ENCODE measurements around the gene CDH12.

Gene CDH12

GRCh38 chr5:21806943-21807342, 1046.2 kb downstream of the CDH12 start:
- DNase-seq = no peak

GRCh38 chr5:21806271-21806670, 1046.9 kb downstream of the CDH12 start:
- no peak for DNase-seq

- peak; percentile 74 for DNase-seq
Observed at GRCh38 chr5:21802869-21803490, 1050.2 kb downstream of the CDH12 start.

DNA sequence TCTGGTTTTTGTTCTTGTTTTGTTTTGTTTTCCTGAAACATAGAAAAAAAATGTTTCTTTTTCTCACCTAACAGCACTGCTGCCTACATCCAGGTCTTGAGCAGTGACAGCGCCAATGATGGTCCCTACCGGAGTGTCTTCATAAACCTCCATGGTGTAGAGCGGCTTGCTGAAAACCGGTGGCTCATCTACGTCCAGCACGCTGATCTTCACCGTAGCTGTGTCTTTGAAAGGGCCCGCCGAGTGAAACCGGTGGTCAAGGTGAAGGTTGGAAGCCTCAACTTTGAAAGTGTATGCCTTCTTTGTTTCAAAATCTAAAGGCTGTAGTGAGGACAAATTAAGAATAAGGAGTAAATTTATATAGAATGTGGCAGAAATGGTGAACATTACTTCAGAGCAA, 1051.0 kb downstream of the CDH12 start:
- DNase-seq = no peak

- DNase-seq = no peak
Observed at GRCh38 chr5:21792748-21793147, 1060.4 kb downstream of the CDH12 start.

- no peak for DNase-seq
Observed at GRCh38 chr5:21791304-21791703, 1061.8 kb downstream of the CDH12 start.

DNA sequence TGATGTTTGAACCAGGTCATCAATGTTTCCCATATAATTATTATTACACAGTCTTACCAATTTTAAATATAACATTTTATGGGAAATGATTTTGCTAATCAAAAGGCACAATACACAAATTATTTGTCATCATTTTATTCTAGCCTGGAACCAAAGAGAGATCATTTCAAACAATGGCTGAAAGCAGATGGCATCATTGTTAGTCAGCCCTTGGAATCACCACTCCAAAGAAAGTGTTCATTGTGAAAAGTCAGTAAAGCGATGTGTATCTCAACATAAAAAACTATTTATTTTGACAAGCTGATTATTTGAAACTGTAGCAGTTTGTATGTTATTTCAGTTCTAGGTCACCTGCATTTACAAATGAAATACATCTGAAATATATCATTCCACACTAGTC, 1068.7 kb downstream of the CDH12 start:
- no peak for DNase-seq

DNA sequence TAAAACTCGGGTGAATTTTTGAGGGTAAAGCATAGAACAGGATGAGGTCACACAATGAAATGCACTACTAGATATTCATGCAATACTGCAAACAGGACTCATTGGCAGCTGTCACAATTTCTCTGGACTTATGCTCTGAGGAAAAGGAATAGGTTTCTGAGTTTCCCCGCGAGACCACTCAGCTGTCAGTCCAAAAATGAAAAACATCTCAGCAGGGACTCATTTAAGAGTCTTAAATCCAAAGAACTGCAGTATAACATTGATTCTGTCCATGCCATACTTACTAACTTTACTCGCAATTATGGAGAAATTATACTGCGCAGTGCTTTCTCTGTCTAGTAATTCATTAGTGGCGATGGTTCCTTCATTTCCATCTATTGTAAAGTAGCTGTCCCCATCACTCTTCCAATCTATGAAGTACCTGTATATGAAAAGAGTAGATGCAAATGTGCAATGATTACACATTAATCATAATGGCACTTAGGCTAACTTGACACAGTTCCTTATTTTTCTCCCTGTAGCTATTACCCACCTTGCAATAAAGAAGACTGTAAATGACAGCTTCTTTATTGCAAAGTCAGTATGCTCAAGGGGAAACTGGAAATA, 1070.0 kb downstream of the CDH12 start:
- no peak for DNase-seq

DNA sequence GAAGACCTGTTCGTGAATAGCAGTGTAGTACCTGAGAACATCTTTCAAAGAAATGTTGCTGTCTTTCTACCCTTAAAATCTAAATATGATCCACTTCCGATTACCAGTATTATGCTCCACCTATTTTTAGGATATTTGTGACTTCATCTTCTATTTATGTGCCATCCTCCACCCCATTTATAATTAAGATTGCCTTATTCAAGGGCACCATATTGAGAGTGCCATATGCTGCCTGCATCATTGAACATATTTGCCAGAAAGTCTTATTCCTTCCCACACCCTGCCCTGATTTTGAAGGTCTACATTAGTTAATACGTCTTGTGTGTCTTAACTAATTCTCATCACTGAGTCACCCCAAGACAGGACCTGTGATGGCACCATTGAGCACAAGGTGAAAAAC, 1076.7 kb downstream of the CDH12 start:
- DNase-seq = no peak

DNA sequence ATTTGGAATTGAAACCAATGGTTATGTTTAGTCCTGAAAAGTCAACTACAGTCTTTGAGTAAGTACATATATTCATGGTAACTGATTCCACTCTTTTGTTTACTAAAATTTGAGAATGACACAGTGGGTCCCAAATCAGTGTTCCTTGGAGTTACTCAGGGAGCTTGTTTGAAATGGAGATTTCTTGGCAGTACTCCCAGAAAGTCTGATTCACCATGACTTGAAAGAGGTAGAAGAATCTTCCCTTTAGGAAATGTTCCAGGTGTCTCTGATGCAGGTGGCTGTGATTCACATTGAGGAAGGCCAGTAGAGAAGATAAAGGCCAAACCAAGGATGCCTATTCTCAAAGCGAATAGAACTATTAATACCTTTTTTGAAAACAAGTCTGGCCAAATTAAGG, 1078.3 kb downstream of the CDH12 start:
- DNase-seq = peak; percentile 20

- DNase-seq = no peak
Observed at GRCh38 chr5:21774281-21774680, 1078.9 kb downstream of the CDH12 start.

DNA sequence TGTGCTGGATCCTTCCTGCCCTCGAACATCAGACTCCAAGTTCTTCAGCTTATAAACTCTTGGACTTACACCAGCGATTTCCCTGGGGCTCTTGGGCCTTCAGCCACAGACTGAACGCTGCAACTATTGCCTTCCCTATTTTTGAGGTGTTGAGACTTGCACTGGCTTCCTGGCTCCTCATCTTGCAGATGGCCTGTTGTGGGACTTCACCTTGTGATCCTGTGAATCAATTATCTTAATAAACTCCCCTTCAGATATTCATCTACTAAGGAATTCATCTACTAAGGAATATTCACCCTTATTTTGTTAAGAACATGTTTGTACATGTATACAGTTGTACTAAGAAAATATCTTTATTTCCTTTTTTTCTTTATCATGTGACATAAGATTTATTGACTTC, 1079.7 kb downstream of the CDH12 start:
- no peak for DNase-seq

DNA sequence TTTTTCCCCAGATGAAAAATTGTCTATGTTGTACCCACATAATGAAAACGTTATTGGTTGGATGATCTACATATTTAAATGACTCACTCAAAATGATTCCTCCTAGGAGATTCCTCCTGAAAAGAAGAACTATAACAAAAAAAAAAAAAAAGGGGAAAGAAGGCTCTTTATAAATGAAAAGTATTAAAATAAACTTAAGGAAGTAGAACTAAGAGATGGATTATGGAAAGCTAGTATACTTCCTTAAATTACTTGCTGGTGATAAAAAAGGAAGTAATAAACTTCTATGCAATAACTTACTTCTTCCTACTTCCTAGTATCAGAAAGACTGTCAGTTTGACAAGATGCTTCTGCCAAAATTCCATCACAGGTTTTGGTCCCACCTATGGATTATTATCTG, 1087.7 kb downstream of the CDH12 start:
- no peak for DNase-seq

- no peak for DNase-seq
Observed at GRCh38 chr5:21739096-21739495, 1114.0 kb downstream of the CDH12 start.

DNA sequence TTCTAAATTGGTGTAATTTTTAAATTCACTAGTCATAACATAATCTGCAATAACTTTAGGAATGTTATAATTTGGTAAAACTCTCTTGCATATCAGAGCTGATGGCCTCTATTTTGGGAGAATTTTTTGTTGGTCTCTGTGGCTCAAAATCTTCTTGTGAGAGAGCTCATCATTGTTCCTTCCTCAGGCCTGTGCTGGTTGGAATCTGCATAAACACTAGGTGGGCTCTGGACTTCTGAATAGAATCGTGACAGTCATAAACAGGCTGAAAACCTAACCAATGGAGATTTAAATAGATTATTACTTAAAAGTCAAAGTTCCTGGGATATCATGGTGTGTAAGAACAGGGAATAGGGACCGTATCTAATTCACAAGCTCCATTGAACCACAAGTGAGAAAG, 1129.6 kb downstream of the CDH12 start:
- DNase-seq = no peak

DNA sequence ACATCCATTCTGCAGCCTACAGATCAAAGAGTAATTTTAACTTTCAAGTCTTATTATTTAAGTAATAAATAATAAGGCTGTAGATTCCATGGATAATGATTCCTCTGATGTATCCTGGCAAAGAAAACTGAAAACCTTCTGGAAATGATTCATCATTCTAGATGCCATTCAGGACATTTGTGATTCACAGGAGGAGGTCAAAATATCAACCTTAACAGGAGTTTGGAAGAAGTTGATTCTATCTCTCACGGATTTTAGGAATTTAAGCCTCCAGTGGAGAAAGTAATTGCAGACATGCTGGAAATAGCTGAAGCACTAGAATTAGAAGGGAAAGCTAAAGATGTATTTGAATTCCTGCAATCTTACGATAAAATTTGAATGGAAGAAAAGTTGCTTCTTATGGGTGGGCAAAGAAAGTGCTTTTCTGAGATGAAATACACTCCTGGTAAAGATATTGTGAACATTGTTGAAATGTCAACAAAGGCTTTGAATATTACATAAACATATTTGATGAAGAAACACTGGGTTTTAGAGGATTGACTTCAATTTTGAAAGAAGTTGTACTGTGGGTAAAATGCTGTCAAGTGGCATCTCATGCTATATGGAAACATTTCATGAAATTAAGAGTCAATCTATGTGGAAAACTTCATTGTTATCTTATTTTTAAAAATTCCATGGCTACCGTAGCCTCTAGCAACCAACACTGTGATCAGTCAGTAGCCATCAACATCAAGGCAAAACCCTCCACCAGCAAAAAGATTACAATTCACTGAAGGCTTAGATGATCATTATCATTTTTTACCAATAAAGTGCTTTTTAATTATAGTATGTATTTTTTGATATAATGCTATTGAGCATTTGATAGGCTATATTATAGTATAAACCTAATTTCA, 1141.0 kb downstream of the CDH12 start:
- DNase-seq = peak; percentile 16

DNA sequence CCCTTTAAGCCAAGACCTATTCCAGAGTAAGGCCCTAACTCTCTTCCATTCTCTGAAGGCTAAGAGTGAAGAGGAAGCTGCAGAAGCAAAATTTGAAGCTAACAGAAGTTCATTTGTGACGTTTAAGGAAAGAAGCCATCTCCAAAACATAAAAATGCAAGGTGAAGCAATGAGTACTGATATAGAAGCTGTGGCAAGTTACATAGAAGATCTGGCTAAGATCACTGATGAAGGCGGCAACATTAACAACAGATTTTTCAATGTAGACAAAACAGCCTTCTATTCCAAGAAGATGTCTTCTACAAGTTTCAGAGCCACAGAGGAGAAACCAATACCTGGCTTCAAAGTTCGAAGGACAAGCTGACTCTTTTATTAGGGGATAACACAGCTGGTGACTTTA, 1143.4 kb downstream of the CDH12 start:
- no peak for DNase-seq

- DNase-seq = no peak
Observed at GRCh38 chr5:21704974-21705668, 1148.0 kb downstream of the CDH12 start.

DNA sequence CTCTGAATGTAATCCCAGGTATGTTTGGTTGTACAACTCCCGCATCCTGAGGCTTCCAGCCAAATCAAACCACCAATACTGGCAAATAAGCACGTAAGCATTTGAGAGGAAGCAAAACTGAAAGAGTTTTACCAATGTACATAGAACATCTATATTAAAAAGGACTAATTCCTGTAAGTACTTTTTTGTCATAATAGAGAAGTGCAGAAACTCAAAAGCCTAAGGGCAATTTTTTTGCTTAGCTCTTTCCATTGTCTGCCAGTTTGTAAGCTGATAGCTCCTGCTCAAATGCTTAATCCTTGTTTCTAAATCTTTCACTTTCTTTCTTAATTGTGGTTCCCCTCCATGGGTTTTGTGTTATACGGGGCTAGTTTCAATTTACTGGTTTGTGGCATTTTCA, 1151.8 kb downstream of the CDH12 start:
- DNase-seq = no peak

Measured in DMS53 (cell line).